GM18519 (cell line): ENCODE data around the gene ZNF653.
"Not testable (repeated sequence)": the region's sequence is repeated elsewhere in the genome, so short reads cannot be mapped to it uniquely, and the experiment has no call there.

ENCODE experiments used
- ATAC-seq: cut with Tn5 transposase; IDR thresholded peaks from one replicate; pipeline ENCODE4 v1.9.1; 2021; ENCODE audit warnings: mild to moderate bottlenecking, moderate library complexity; ENCODE audit not compliant: unreplicated experiment, low FRiP score

The ZNF653 gene

DNA sequence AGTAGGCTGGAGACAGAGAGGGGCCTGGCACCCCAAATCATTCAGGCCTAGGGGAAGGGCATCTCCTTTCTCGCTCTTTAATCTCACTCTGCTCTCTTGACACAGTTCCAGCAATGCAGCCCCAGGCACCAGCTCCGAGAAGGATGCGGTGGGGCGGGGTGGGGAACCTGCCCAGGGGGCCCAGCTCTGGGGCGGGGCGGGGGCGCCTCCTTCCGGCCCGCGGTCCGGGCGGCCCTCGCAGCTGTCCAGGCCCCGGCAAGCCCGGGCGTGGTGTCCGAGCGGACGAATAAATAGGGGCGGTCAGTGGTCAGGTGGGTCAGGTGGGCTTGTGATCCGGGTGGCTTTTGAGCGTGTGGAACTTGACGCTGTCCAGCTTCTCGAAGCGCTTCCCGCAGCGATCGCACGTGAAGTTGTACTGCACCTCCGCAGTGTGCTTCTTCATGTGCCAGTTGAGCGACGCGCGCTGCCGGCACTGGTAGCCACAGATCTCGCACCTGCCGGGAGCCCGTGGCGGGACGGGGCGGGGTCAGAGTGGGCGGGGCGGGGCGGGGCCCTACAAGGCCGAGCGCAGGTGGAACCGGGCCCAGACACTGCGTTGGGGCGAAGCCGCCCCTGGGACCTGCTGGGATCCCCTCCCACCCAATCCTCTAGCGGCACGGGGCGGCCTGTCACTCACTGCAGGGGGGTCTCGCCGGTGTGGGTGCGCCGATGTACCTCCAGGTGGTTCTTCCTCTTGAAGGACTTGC is 22.1 kb downstream of the ZNF653 start:
- ATAC-seq, result no peak

GRCh38 chr19:11482384-11483050 is 23.1 kb downstream of the ZNF653 start:
- ATAC-seq, result peak; percentile 32

GRCh38 chr19:11481534-11482383 is 23.9 kb downstream of the ZNF653 start:
- peak; percentile 41 for ATAC-seq

DNA sequence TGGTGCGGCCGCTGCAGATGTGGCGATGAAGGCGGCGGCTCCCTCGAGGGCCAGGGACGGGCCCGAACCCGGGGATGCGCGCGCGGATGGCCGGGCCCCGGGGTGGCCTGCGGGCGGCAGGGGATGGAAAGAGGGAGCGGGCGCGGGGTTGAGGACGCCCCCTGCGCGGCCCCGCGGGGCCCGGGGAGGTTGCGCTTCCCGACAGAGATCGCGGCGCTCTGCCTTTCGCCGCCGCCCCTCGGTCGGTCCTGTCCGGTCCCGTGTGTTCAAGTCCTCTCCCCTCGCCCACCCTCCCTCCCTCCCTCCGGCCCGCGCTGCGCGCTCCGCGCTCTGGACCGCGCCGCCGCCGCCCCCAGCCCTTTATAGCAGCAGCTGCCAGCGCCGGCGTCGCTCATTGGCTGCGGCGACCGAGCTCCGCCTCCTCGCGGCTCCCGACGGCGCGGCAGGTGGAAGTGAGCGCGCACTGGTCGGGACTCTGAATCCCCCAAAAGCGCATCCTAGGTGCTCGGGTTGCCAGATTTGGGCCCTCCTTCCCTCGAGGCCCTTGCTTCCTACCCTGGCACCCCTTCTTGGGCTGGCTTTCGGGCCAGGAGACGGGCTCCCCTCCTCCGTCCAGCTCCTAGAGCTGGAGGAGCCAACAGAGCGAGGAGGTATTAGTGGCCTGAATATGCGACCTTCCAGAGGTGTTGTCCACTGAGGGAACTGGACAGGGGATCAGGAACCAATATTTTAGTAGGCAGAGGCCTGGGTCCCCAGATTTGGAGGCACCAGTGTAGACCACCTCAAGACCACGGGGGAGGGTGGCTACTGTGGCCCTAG is 24.7 kb downstream of the ZNF653 start, which contains the start of gene ELAVL3:
Gene ELAVL3 (minus strand): TSS at position 332 of the 819 bp plus-strand sequence. CDS start 438 bp downstream, outside the sequence.
- no peak for ATAC-seq

DNA sequence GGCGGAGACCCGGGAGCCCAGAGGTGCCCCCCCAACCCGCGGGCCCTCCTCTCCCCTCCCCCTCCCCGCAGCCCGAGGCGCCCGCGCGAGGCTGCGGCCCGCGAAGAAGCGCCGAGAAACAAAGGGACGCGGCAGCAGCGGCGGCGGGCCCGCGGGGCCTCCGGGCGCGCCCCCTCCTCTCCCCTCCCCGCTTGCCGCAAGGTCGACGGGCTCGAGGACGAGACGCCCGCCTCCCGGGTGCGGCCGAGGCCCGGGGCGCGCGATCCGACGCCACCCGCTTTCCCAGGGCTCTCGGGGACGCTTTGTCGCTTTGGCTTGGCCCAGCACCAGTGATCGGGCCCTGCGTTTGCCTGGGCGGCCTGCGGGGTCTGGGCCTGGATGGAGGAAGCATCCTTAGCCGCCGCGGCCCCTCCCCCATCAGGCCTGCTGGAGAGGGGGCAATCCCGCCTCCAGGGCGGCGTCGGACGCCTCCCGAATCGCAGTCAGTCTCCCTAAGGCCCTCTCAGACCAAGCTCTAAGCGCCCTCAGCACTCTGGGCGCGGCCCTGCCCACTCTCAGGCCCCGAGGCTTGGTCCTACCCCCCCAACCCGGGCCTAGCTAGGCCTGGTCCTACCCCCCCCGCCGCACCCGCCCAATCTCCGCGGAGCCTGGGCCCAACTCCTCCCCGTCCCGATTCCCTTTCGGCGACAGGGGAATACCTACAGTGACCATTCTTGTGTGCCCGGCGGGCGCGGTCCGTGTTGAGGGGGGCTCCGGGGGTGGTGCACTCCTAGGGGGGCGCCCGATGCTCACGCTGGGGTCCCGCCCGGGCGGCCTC is 25.5 kb downstream of the ZNF653 start:
- ATAC-seq, result no peak

- ATAC-seq, result no peak
These were observed 26.3 kb downstream of the ZNF653 start for GRCh38 chr19:11479090-11479897.

- ATAC-seq, result no peak
These were observed 27.2 kb downstream of the ZNF653 start for GRCh38 chr19:11478167-11479089.

GRCh38 chr19:11475861-11476260 is 29.8 kb downstream of the ZNF653 start:
- no peak for ATAC-seq

GRCh38 chr19:11475343-11475742 is 30.3 kb downstream of the ZNF653 start:
- ATAC-seq, result not testable (repeated sequence)

DNA sequence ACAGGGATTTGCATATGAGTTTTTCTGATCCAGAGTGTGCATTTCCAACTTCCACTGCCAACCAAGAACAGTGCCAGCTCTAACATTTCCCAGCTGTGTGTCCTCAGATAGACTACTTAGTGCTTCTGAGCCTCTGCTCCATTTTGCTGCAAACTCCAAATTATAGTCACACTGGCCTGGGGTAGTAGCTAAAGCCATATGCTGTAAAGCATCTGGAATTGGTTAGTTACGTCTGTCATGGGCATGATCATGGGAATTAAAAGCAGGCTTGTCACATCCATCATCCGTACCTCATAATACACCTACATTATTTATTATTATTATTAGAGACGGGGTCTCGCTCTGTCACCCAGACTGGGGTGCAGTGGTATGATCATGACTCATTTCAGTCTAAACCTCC is 31.9 kb downstream of the ZNF653 start:
- no peak for ATAC-seq

GRCh38 chr19:11468266-11468845 is 37.3 kb downstream of the ZNF653 start:
- not testable (repeated sequence) for ATAC-seq

DNA sequence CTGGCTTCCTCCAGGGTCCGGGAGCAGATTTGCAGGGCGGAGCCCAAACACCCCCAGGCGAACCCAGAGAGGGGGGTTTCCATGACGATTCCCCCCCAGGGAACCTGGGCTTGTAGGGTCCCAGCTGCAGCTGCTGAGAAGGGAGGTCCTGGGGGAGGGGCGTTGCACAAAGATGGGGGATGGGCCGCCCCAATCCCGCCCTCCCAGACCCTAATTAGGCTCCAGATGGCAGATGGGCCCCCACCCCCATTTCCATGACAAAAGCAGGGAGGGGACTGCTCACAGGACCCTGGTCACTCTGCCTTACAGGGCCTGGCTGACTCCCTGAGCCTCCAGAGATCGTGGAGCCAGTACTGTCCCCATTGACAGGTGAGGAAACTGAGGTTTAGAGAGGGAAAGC is 40.0 kb downstream of the ZNF653 start:
- ATAC-seq, result no peak

- no peak for ATAC-seq
These were observed 41.0 kb downstream of the ZNF653 start for GRCh38 chr19:11464333-11465265.

GRCh38 chr19:11463391-11463790 is 42.2 kb downstream of the ZNF653 start:
- ATAC-seq, result no peak

- ATAC-seq, result no peak
These were observed 44.2 kb downstream of the ZNF653 start for GRCh38 chr19:11461453-11461852.

- no peak for ATAC-seq
These were observed 45.4 kb downstream of the ZNF653 start for GRCh38 chr19:11460207-11460606.
